ENCODE measurements around the gene GOLGA8J. TPM values are rescaled to one million over a fixed set of nuclear protein-coding genes. Genes with fewer than 3 reads are reported as not detected.

GOLGA8J gene, protein sequence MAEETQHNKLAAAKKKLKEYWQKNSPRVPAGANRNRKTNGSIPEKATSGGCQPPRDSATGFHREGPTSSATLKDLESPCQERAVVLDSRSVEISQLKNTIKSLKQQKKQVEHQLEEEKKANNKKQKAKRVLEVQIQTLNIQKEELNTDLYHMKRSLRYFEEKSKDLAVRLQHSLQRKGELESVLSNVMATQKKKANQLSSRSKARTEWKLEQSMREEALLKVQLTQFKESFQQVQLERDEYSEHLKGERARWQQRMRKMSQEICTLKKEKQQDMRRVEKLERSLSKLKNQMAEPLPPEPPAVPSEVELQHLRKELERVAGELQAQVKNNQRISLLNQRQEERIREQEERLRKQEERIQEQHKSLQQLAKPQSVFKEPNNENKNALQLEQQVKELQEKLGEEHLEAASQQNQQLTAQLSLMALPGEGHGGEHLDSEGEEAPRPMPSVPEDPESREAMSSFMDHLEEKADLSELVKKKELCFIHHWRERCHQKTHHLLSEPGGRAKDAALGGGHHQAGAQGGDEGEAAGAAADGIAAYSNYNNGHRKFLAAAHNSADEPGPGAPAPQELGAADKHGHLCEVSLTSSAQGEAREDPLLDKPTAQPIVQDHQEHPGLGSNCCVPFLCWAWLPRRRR
- total RNA-seq: not detected in 2 replicates

DNA sequence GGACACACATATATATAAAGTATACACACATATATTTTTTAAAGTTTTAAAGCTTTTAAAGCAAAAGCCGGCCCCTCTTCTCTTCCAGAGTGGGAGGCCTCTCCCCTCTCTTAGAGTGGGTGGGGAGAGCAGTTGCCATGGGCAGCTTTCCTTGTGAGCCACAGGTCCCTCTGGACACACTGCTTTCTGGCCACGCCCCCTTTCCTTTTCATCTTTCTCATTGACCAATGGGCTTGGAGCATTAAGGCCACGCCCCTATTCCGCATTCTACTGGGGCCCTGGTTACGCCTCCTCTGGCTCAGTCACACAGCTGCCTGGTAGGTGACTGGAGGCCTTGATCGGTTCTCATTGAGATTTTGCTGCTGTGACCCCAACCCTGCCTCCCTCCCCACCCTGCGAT, at the start of gene GOLGA8J:
Gene GOLGA8J, plus strand, starts transcription at position 301 of the 400 bp plus-strand sequence. Its CDS starts 98 bp downstream, at position 399.

DNA sequence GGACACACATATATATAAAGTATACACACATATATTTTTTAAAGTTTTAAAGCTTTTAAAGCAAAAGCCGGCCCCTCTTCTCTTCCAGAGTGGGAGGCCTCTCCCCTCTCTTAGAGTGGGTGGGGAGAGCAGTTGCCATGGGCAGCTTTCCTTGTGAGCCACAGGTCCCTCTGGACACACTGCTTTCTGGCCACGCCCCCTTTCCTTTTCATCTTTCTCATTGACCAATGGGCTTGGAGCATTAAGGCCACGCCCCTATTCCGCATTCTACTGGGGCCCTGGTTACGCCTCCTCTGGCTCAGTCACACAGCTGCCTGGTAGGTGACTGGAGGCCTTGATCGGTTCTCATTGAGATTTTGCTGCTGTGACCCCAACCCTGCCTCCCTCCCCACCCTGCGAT, 52.0 kb downstream of the GOLGA8J start, which contains the start of gene GOLGA8T:
Gene GOLGA8T, plus strand, starts transcription at position 301 of the 400 bp plus-strand sequence. Its CDS starts 98 bp downstream, at position 399.

Other genes starting within 250 kb of the GOLGA8J start
- 0.14 TPM in 1 of 2 replicates, not detected in the other for gene GOLGA8T, start 52.1 kb downstream of the GOLGA8J start, total RNA-seq